OCI-LY1 (cell line): ENCODE measurements around the gene WWP2.

Experiments used
- H2AFZ ChIP-seq: fragments of 200-600 bp; sonication (generic), shearing (Covaris generic); 2 replicates; pipeline ENCODE4 v1.6.0; 2014; ENCODE audit warnings: antibody characterized with exemption, mild to moderate bottlenecking, low read length
- H3F3A ChIP-seq: fragments of 200-600 bp; sonication (generic), shearing (Covaris generic); 2 replicates; pipeline ENCODE4 v1.6.0; 2014; ENCODE audit warnings: mild to moderate bottlenecking, antibody characterized with exemption, low read length, moderate library complexity; ENCODE audit not compliant: insufficient read depth
- H3K27ac ChIP-seq: fragments of 200-600 bp; sonication (generic); 2 replicates; pipeline ENCODE4 v1.5.1; 2014; ENCODE audit warnings: low read length, mixed run types, mild to moderate bottlenecking, low read depth; ENCODE audit not compliant: poor library complexity, severe bottlenecking
- H3K27me3 ChIP-seq: fragments of 200-600 bp; sonication (generic); 2 replicates; pipeline ENCODE4 v1.6.0; 2014; ENCODE audit warnings: antibody characterized with exemption, mild to moderate bottlenecking, low read length, moderate library complexity; ENCODE audit not compliant: insufficient read depth
- H3K36me3 ChIP-seq: fragments of 200-600 bp; sonication (generic); 2 replicates; pipeline ENCODE4 v1.6.1; 2014; ENCODE audit warnings: mild to moderate bottlenecking, antibody characterized with exemption, low read length, moderate library complexity, mixed read lengths; ENCODE audit not compliant: insufficient read depth
- H3K4me1 ChIP-seq: fragments of 200-600 bp; sonication (generic); 2 replicates; pipeline ENCODE4 v1.5.1; 2014; ENCODE audit warnings: mild to moderate bottlenecking, low read length, moderate library complexity; ENCODE audit not compliant: insufficient read depth, severe bottlenecking
- H3K4me2 ChIP-seq: fragments of 200-600 bp; sonication (generic), shearing (Covaris generic); 2 replicates; pipeline ENCODE4 v1.6.1; 2014; ENCODE audit warnings: low read length
- H3K4me3 ChIP-seq: fragments of 200-600 bp; sonication (generic); 2 replicates; pipeline ENCODE4 v1.5.1; 2014; ENCODE audit warnings: low read length, low read depth, mild to moderate bottlenecking, mixed read lengths; ENCODE audit not compliant: poor library complexity, severe bottlenecking
- H3K79me2 ChIP-seq: fragments of 200-600 bp; shearing (Covaris generic); 2 replicates; pipeline ENCODE4 v1.6.1; 2016; ENCODE audit warnings: mixed run types, low read length, mixed read lengths; ENCODE audit not compliant: insufficient read depth
- H3K9ac ChIP-seq: fragments of 200-600 bp; sonication (generic), shearing (Covaris generic); 2 replicates; pipeline ENCODE4 v1.6.1; 2014; ENCODE audit warnings: mild to moderate bottlenecking, low read length, mixed read lengths
- H3K9me2 ChIP-seq: fragments of 200-600 bp; sonication (generic), shearing (Covaris generic); 2 replicates; pipeline ENCODE4 v1.6.1; 2014; ENCODE audit warnings: low read depth, mild to moderate bottlenecking, low read length, mixed read lengths
- H3K9me3 ChIP-seq: fragments of 200-600 bp; shearing (Covaris generic); 2 replicates; pipeline ENCODE4 v1.6.1; 2014; ENCODE audit warnings: low read length, mixed read lengths
- H4K20me1 ChIP-seq: fragments of 200-600 bp; sonication (generic), shearing (Covaris generic); 2 replicates; pipeline ENCODE4 v1.6.0; 2016; ENCODE audit warnings: mild to moderate bottlenecking, low read length; ENCODE audit not compliant: insufficient read depth
- EZH2 ChIP-seq: fragments of 200-600 bp; sonication (generic), shearing (Covaris generic); IDR thresholded peaks from 2 replicates; pipeline ENCODE4 v1.8.0; 2017; ENCODE audit warnings: borderline replicate concordance, mixed run types, mild to moderate bottlenecking, antibody characterized with exemption, low read length, moderate library complexity, mixed read lengths
- TF ChIP-seq, protein P1 (sequence below): fragments of 200-600 bp; sonication (generic), shearing (Covaris generic); IDR thresholded peaks from 2 replicates; pipeline ENCODE4 v1.5.1; 2017; ENCODE audit warnings: mild to moderate bottlenecking, antibody characterized with exemption, low read length, moderate library complexity, mixed read lengths

Gene WWP2

DNA sequence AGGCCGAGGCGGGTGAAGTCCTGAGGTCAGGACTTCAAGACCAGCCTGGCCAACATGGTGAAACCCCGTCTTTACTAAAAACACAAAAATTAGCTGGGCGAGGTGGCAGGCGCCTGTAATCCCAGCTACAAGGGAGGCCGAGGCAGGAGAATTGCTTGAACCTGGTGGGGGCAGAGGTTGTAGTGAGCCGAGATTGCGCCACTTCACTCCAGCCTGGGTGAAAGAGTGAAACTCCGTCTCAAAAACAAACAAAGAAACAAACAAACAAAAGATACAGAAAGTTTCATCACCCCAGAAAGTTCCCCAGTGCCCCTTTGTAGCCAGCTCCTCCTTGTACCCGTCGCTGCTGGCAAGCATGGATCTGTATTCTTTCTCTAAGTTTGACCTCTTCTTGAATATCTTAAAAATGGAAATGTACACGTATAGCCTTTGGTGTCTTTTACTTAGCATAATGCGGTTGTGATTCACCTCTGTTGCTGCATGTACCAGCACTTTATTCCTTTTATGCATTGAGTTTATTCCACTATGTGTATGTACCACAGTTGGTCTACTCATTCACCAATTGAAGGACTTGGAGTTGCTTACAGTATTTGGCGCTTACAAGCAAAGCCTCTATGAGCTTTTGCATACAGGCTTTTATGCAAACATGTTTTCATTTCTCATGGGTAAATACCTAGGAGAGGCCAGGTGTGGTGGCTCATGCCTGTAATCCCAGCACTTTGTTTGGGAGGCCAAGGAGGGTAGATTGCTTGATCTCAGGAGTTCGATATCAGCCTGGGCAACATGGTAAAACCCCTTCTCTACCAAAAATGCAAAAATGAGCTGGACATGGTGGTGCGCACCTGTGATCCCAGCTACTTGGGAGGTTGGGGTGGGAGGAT is 101.5 kb downstream of the WWP2 start:
- no peak overlapping the region for H2AFZ ChIP-seq
- H3K9me3 ChIP-seq: no peaks in the 10 kb centered on the region
- H3F3A ChIP-seq: no peaks in the 10 kb centered on the region
- no peaks in the 10 kb centered on the region for H3K27me3 ChIP-seq
- TF ChIP-seq EZH2: no peak
- TF ChIP-seq, protein P1, sequence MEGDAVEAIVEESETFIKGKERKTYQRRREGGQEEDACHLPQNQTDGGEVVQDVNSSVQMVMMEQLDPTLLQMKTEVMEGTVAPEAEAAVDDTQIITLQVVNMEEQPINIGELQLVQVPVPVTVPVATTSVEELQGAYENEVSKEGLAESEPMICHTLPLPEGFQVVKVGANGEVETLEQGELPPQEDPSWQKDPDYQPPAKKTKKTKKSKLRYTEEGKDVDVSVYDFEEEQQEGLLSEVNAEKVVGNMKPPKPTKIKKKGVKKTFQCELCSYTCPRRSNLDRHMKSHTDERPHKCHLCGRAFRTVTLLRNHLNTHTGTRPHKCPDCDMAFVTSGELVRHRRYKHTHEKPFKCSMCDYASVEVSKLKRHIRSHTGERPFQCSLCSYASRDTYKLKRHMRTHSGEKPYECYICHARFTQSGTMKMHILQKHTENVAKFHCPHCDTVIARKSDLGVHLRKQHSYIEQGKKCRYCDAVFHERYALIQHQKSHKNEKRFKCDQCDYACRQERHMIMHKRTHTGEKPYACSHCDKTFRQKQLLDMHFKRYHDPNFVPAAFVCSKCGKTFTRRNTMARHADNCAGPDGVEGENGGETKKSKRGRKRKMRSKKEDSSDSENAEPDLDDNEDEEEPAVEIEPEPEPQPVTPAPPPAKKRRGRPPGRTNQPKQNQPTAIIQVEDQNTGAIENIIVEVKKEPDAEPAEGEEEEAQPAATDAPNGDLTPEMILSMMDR: no peak
- no peak overlapping the region for H3K27ac ChIP-seq
- H3K36me3 ChIP-seq: peaks cover 3% of the 10 kb centered on the region; the same call in 1 of the 2 replicates
- no peaks in the 10 kb centered on the region for H3K9me2 ChIP-seq
- no peaks in the 10 kb centered on the region for H4K20me1 ChIP-seq
- no peak overlapping the region for H3K9ac ChIP-seq
- H3K4me1 ChIP-seq: peaks cover 5% of the 10 kb centered on the region
- no peak overlapping the region for H3K4me3 ChIP-seq
- H3K4me2 ChIP-seq: no peak overlapping the region
- no peaks in the 10 kb centered on the region for H3K79me2 ChIP-seq

DNA sequence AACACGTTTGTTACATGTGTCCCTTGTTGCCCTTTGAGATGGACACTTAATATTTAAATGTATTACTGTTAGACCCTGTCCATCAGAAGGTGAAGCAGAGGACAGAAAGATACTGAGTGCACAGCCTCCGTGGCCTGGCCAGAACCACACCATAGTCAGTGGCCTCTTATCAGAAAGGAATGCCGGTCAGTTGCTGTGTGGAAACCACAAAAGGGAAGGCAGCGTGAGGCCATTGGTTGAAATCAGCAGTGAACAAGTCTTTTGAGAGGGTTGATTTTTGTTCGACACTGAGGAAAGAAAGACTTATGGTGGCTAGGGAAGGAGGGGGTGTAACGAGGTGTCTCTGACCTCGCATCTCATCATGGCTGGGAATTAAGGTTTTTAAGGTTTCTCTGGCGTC is 103.6 kb downstream of the WWP2 start:
- no peak overlapping the region for H2AFZ ChIP-seq

GRCh38 chr16:69867784-69868560 is 105.8 kb downstream of the WWP2 start:
- Histone ChIP-seq H3K4me2 (no peak overlapping the region), H3K4me3 (no peak overlapping the region), H3K79me2 (no peaks in the 10 kb centered on the region), H3F3A (no peaks in the 10 kb centered on the region), H4K20me1 (no peaks in the 10 kb centered on the region), H3K9ac (no peak overlapping the region), H3K27me3 (no peaks in the 10 kb centered on the region), H3K36me3 (peaks cover 16% of the 10 kb centered on the region), H3K27ac (no peak overlapping the region), H3K9me3 (no peaks in the 10 kb centered on the region), H2AFZ (no peak overlapping the region), H3K4me1 (no peaks in the 10 kb centered on the region), H3K9me2 (no peaks in the 10 kb centered on the region)
- no peak for TF ChIP-seq EZH2
- TF ChIP-seq, protein P1: no peak

More for the DNA sequence above, 103.6 kb downstream of the WWP2 start:
- TF ChIP-seq EZH2: no peak
- TF ChIP-seq, protein P1: no peak
- no peaks in the 10 kb centered on the region for H3K9me3 ChIP-seq
- no peaks in the 10 kb centered on the region for H3K27me3 ChIP-seq
- H4K20me1 ChIP-seq: no peaks in the 10 kb centered on the region
- H3F3A ChIP-seq: no peaks in the 10 kb centered on the region
- H3K4me3 ChIP-seq: no peak overlapping the region
- no peak overlapping the region for H3K27ac ChIP-seq
- no peak overlapping the region for H3K4me2 ChIP-seq
- peaks cover 3% of the 10 kb centered on the region; the same call in 1 of the 2 replicates for H3K36me3 ChIP-seq
- no peaks in the 10 kb centered on the region for H3K4me1 ChIP-seq
- H3K9me2 ChIP-seq: no peaks in the 10 kb centered on the region
- H3K9ac ChIP-seq: no peak overlapping the region
- H3K79me2 ChIP-seq: no peaks in the 10 kb centered on the region
